ENCODE data around the gene HEATR9. TPM values are rescaled to one million over a fixed set of nuclear protein-coding genes. Genes with fewer than 3 reads are reported as not detected.

The HEATR9 gene
- total and polyA plus RNA-seq, 2 of the 13 experiments (the other 11 are each of a cell fraction or from before 2014, with no cell fraction given): not detected

DNA sequence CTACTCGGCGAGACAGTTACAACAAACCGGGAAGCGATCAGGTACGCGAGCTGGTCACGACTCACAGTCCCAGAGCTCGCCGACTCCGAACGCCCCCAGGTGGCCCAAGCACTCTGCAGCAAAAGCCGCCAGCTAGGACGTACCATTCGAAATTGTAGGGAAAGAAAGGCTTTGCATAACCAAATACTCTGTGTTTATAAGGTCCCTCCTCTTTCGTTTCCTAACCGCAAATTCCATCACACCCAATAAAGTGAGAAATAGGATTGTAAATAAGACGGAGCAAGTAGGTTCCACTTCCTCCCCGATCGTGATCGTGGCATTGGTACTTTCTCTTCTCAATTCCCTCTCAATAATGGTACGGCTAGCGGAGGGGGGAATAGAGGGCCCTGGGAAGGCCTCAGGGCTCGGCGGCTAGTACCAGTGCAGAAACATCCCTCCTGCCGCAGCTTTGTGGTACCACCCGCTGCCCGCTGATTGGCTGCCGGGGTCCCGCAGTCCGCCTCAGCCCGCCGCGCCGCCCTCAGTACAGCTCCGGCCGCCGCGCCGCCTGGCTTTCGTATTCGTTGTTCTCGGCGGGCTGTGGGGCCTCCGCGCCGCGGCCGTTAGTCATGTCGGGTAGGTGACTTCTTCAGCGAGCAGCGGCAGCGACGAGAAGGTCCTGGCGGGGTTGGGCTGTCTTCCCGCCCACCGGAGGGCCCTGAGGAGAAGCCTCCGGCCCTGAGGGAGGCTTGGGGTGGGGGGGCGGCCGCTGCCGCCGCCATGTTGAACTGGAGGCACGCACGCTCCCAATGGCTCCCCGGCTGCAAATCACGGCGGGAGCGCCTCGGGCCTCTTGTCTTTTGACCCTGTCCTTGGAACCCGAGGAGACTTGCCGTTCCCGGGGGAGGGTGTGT is 59.5 kb downstream of the HEATR9 start, which contains the start of gene TAF15 (continued):
- TF ChIP-seq, protein P1, sequence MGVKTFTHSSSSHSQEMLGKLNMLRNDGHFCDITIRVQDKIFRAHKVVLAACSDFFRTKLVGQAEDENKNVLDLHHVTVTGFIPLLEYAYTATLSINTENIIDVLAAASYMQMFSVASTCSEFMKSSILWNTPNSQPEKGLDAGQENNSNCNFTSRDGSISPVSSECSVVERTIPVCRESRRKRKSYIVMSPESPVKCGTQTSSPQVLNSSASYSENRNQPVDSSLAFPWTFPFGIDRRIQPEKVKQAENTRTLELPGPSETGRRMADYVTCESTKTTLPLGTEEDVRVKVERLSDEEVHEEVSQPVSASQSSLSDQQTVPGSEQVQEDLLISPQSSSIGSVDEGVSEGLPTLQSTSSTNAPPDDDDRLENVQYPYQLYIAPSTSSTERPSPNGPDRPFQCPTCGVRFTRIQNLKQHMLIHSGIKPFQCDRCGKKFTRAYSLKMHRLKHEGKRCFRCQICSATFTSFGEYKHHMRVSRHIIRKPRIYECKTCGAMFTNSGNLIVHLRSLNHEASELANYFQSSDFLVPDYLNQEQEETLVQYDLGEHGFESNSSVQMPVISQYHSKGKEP (CRISPR knock-in tag; IDR thresholded peaks at IDR 0.05): 0 out of 2 replicates have a peak, but pooled peaks have one; percentile 64
- no peak for TF ChIP-seq ZNF180 (CRISPR knock-in tag; IDR thresholded peaks at IDR 0.05; ENCODE audit: borderline replicate concordance, low read depth)
- TF ChIP-seq, protein P2, sequence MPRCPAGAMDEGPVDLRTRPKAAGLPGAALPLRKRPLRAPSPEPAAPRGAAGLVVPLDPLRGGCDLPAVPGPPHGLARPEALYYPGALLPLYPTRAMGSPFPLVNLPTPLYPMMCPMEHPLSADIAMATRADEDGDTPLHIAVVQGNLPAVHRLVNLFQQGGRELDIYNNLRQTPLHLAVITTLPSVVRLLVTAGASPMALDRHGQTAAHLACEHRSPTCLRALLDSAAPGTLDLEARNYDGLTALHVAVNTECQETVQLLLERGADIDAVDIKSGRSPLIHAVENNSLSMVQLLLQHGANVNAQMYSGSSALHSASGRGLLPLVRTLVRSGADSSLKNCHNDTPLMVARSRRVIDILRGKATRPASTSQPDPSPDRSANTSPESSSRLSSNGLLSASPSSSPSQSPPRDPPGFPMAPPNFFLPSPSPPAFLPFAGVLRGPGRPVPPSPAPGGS (CRISPR knock-in tag; IDR thresholded peaks at IDR 0.05): peak; percentile 95
- peak; percentile 95 for TF ChIP-seq ZNF883 (CRISPR knock-in tag; IDR thresholded peaks at IDR 0.05; ENCODE audit: not compliant biosample characterization)
- TF ChIP-seq KDM5A (IDR thresholded peaks at IDR 0.05; ENCODE audit: borderline replicate concordance, low read length): peak; percentile 57; the same call in 1 of the 2 replicates
- no peak for TF ChIP-seq TEF (CRISPR knock-in tag; IDR thresholded peaks at IDR 0.05)
- TF ChIP-seq DNMT1 (CRISPR knock-in tag; IDR thresholded peaks at IDR 0.05): 0 out of 2 replicates have a peak, but pooled peaks have one; percentile 65
- 0 out of 2 replicates have a peak, but pooled peaks have one; percentile 65 for TF ChIP-seq EEA1 (CRISPR knock-in tag; IDR thresholded peaks at IDR 0.05; ENCODE audit: borderline replicate concordance)
- 0 out of 2 replicates have a peak, but pooled peaks have one; percentile 51 for TF ChIP-seq ZNF234 (CRISPR knock-in tag; conservative IDR thresholded peaks at IDR 0.05)
- no peak for TF ChIP-seq ZNF318 (CRISPR knock-in tag; IDR thresholded peaks at IDR 0.05)
- peak; percentile 80 for TF ChIP-seq ZBTB38 (CRISPR knock-in tag; IDR thresholded peaks at IDR 0.05)
- 0 out of 2 replicates have a peak, but pooled peaks have one; percentile 18 for TF ChIP-seq TBP (CRISPR knock-in tag; IDR thresholded peaks at IDR 0.05)
- TF ChIP-seq TARDBP (CRISPR knock-in tag; IDR thresholded peaks at IDR 0.05): peak; percentile 10; the same call in 1 of the 2 replicates
- no peak for TF ChIP-seq ZNF354B (CRISPR knock-in tag; IDR thresholded peaks at IDR 0.05)

All from HepG2 (cell line).